T-helper 17 cell (primary cell): ENCODE measurements around the gene DPP7. TPM values are rescaled to one million over a fixed set of nuclear protein-coding genes. Genes with fewer than 3 reads are reported as not detected.

Experiments
- ATAC-seq: fragments of 150-1000 bp; cut with Tn5 transposase; 2 replicates; pipeline ENCODE4 v1.10.0; 2021; ENCODE audit warnings: mild to moderate bottlenecking, moderate library complexity
- DNase-seq, 3 donors: peaks; one replicate each; pipeline versions ENCODE4 v3.0.0 to v3.0.0-alpha.2; 2020 to 2021
- H3K9me3 ChIP-seq: one replicate; pipeline ENCODE4 v1.7.0; 2013; ENCODE audit warnings: low read length, mild to moderate bottlenecking; ENCODE audit not compliant: control insufficient read depth, poor library complexity, severe bottlenecking
- H3K27ac Mint-ChIP-seq: one replicate; pipeline ENCODE4 v1.8.0; 2022; ENCODE audit warnings: mild to moderate bottlenecking, moderate library complexity, mixed read lengths
- H3K27me3 Mint-ChIP-seq: one replicate; pipeline ENCODE4 v1.8.0; 2022; ENCODE audit warnings: mixed read lengths
- H3K36me3 Mint-ChIP-seq: one replicate; pipeline ENCODE4 v1.8.0; 2022; ENCODE audit warnings: low read depth, mixed read lengths
- H3K4me1 Mint-ChIP-seq: one replicate; pipeline ENCODE4 v1.8.0; 2022; ENCODE audit warnings: mild to moderate bottlenecking, mixed read lengths
- H3K4me3 Mint-ChIP-seq: one replicate; pipeline ENCODE4 v1.8.0; 2022; ENCODE audit warnings: mild to moderate bottlenecking, moderate library complexity, mixed read lengths
- total RNA-seq, 4 donors: library from RNA in 2 of 4; stranded (reverse) in 2 of 4; gene quantifications; one replicate each; pipeline ENCODE4 v1.2.3 and lab custom pipeline; 2022 to 2026

DPP7 gene
- total RNA-seq, 2 donors from 2014 or later = 270 to 311 TPM

- Mint-ChIP-seq H3K27me3 (peaks cover 44% of the 10 kb centered on the region), H3K4me3 (peak overlapping the region; percentile 64), H3K36me3 (peaks cover 2% of the 10 kb centered on the region), H3K27ac (no peak overlapping the region), H3K4me1 (peaks cover 15% of the 10 kb centered on the region)
- no peaks in the 10 kb centered on the region for H3K9me3 ChIP-seq
- peak; percentile 79 for ATAC-seq
- peak; percentile 32 to 53 (median 46) for DNase-seq
Measured at GRCh38 chr9:137156567-137157375, 42.2 kb upstream of the DPP7 start.

DNA sequence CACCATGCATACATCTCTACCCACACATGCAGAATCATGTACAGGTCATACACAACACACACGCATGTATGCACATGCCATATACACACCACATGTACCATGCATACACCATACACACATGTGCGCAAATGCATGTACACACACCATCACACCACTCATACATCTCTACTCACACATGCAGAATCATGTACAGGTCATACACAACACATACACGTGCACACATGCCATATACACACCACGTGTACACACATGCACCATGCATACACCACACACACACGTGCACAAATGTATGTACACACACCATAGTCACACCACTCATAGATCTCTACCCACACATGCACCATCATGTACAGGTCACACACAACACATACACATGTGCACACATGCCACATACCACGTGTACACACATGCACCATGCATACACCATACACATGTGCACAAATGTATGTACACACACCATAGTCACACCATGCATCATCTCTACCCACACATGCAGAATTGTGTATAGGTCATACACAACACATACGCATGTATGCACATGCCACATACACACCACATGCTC lies 38.4 kb upstream of the DPP7 start:
- Mint-ChIP-seq H3K36me3 (no peaks in the 10 kb centered on the region), H3K4me3 (no peak overlapping the region), H3K27ac (no peak overlapping the region), H3K4me1 (peaks cover 4% of the 10 kb centered on the region), H3K27me3 (peaks cover 22% of the 10 kb centered on the region)
- no peak for ATAC-seq
- no peaks in the 10 kb centered on the region for H3K9me3 ChIP-seq
- DNase-seq = no peak

- Mint-ChIP-seq H3K27ac (peak overlapping the region; percentile 67), H3K4me1 (no peaks in the 10 kb centered on the region), H3K4me3 (no peak overlapping the region), H3K36me3 (no peaks in the 10 kb centered on the region), H3K27me3 (peaks cover 19% of the 10 kb centered on the region)
- no peaks in the 10 kb centered on the region for H3K9me3 ChIP-seq
- no peak for DNase-seq
- peak; percentile 37 for ATAC-seq
Measured at GRCh38 chr9:137150617-137151457, 36.3 kb upstream of the DPP7 start.

DNA sequence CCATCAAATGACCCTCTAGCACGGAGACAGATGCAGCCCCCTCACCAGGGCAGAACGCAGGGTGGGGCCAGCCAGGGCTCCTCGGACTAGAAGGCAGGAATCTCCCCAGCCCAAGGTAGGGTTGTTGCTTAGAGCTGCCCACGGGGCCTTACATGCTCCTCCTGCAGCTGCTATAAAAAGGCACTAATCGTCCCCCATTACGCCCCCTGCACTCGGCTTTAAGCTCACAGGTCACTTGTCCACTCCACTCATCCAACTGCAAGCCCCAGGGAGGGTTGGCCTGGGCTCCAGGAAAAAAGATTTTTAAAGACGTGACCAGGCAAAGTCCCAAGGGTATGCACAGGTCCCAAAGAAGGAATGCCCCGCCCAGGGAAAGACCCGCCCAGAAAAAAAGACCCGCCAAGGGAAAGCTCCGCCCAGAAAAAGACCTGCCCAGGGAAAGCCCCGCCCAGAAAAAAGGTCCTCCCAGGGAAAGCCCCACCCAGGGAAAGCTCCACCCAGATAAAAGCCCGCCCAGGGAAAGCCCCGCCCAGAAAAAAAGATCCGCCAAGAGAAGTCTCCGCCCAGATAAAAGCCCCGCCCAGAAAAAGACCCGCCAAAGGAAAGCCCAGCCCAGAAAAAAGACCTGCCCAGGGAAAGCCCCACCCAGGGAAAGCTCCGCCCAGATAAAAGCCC lies 35.5 kb upstream of the DPP7 start:
- no peak for DNase-seq
- H3K4me3 Mint-ChIP-seq = no peak overlapping the region

DNA sequence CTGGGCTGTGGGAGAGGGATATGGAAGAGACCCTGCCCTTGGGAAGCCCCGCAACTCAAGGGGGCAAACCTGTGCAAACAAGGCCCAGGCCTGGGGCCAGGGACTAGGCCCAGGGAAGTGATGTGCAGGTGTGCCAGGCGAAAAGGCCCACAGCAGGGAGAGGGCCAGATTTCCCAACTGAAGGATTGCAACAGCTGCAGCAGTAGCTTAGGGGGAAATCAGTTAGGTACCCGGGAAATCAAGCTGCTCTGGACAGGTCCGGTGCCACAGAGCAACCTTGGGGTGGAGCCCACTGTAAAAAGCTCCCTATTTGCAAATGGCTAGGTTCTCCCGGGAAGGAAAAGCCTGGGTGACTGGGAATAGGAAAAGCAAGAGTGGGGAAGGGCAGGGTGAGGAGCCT lies 34.8 kb upstream of the DPP7 start:
- H3K9me3 ChIP-seq = no peaks in the 10 kb centered on the region
- peaks cover 5% of the 10 kb centered on the region for H3K27me3 Mint-ChIP-seq
- no peak for ATAC-seq
- no peak overlapping the region for H3K4me3 Mint-ChIP-seq
- DNase-seq = no peak
- no peak overlapping the region for H3K27ac Mint-ChIP-seq
- no peaks in the 10 kb centered on the region for H3K4me1 Mint-ChIP-seq
- H3K36me3 Mint-ChIP-seq = no peaks in the 10 kb centered on the region

More for the DNA sequence above, 35.5 kb upstream of the DPP7 start:
- Mint-ChIP-seq H3K27me3 (peaks cover 11% of the 10 kb centered on the region), H3K36me3 (no peaks in the 10 kb centered on the region), H3K27ac (no peak overlapping the region), H3K4me1 (no peaks in the 10 kb centered on the region)
- no peak for ATAC-seq
- no peaks in the 10 kb centered on the region for H3K9me3 ChIP-seq

- no peaks in the 10 kb centered on the region for H3K4me1 Mint-ChIP-seq
Measured at GRCh38 chr9:137148661-137149060, 34.1 kb upstream of the DPP7 start.

GRCh38 chr9:137148242-137148641 lies 33.7 kb upstream of the DPP7 start:
- no peaks in the 10 kb centered on the region for H3K36me3 Mint-ChIP-seq
- no peak for ATAC-seq

More at GRCh38 chr9:137148661-137149060, 34.1 kb upstream of the DPP7 start:
- Mint-ChIP-seq H3K27ac (no peak overlapping the region), H3K27me3 (peaks cover 11% of the 10 kb centered on the region), H3K4me3 (no peak overlapping the region), H3K36me3 (no peaks in the 10 kb centered on the region)
- no peak for ATAC-seq
- no peaks in the 10 kb centered on the region for H3K9me3 ChIP-seq
- no peak for DNase-seq

DNA sequence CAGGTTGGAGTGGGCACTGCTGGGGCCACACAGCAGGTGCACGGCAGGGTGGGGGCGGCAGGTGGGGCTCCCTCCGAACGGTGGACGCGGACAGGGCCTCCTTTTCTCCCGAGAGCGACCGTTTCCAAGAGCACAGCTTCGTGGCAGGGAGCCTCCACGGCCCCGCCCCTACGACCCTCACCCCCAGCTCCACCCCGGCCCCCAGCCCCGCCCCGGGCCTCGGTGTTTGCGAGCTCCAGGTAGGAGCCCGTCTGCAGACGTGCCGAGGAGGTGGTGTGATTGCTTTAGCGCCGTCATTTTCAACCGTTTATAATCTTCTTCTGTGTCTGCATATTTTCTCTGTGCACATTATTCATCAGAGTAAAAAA lies 33.2 kb upstream of the DPP7 start:
- Mint-ChIP-seq H3K27me3 (peaks cover 17% of the 10 kb centered on the region), H3K36me3 (no peaks in the 10 kb centered on the region), H3K27ac (no peak overlapping the region), H3K4me3 (no peak overlapping the region), H3K4me1 (no peaks in the 10 kb centered on the region)
- DNase-seq = no peak
- no peak for ATAC-seq
- H3K9me3 ChIP-seq = no peaks in the 10 kb centered on the region

More at GRCh38 chr9:137148242-137148641, 33.7 kb upstream of the DPP7 start:
- Mint-ChIP-seq H3K4me1 (no peaks in the 10 kb centered on the region), H3K27me3 (peaks cover 15% of the 10 kb centered on the region), H3K27ac (no peak overlapping the region), H3K4me3 (no peak overlapping the region)
- no peak for DNase-seq
- H3K9me3 ChIP-seq = no peaks in the 10 kb centered on the region

- Mint-ChIP-seq H3K4me3 (no peak overlapping the region), H3K4me1 (peaks cover 2% of the 10 kb centered on the region), H3K36me3 (peaks cover 2% of the 10 kb centered on the region), H3K27ac (no peak overlapping the region), H3K27me3 (peaks cover 22% of the 10 kb centered on the region)
- H3K9me3 ChIP-seq = no peaks in the 10 kb centered on the region
- ATAC-seq (no peak), DNase-seq (no peak)
Measured at GRCh38 chr9:137147091-137147792, 32.7 kb upstream of the DPP7 start.

DNA sequence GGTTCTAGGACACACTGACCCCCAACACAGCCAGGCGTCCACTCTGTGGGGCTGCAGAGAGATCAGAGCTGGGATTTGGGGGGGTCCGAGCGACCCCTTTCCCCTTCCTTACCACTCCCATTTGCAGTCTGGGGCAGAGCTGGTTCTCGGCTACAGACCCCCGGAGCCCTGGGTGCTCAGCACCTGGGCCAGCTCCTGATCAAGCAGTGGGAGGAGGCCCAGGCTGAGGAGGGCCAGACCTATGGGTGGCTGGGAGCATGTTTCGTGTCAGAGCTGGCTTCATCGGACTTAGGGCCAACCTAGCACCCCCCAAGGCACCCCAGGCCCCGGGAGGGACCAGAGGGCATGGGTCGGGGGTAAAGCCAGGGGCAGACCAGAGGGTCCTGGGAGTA lies 32.0 kb upstream of the DPP7 start:
- no peak overlapping the region for H3K4me3 Mint-ChIP-seq
- H3K27me3 Mint-ChIP-seq = peaks cover 29% of the 10 kb centered on the region
- ATAC-seq = no peak
- H3K27ac Mint-ChIP-seq = no peak overlapping the region
- DNase-seq = no peak
- peaks cover 6% of the 10 kb centered on the region for H3K36me3 Mint-ChIP-seq
- H3K4me1 Mint-ChIP-seq = peaks cover 4% of the 10 kb centered on the region
- no peaks in the 10 kb centered on the region for H3K9me3 ChIP-seq

- Mint-ChIP-seq H3K4me3 (no peak overlapping the region), H3K36me3 (peaks cover 6% of the 10 kb centered on the region), H3K27ac (no peak overlapping the region), H3K27me3 (peaks cover 31% of the 10 kb centered on the region), H3K4me1 (peaks cover 4% of the 10 kb centered on the region)
- H3K9me3 ChIP-seq = no peaks in the 10 kb centered on the region
- no peak for DNase-seq
- no peak for ATAC-seq
Measured at GRCh38 chr9:137145731-137146526, 31.4 kb upstream of the DPP7 start.

- Mint-ChIP-seq H3K4me3 (no peak overlapping the region), H3K27me3 (peaks cover 47% of the 10 kb centered on the region), H3K27ac (no peak overlapping the region), H3K4me1 (peaks cover 4% of the 10 kb centered on the region), H3K36me3 (peaks cover 6% of the 10 kb centered on the region)
- ATAC-seq (no peak), DNase-seq (no peak)
- no peaks in the 10 kb centered on the region for H3K9me3 ChIP-seq
Measured at GRCh38 chr9:137143459-137143858, 28.9 kb upstream of the DPP7 start.
